ENCODE measurements around the gene GALNT10.

GALNT10 gene

GRCh38 chr5:154179846-154180710 is 10.5 kb upstream of the GALNT10 start:
- peak; percentile 40 to 76 (median 57) for DNase-seq

- no peak for DNase-seq
Measured at GRCh38 chr5:154181161-154181560, 9.4 kb upstream of the GALNT10 start.

GRCh38 chr5:154189256-154189818 is 1.2 kb upstream of the GALNT10 start:
- no peak for DNase-seq

GRCh38 chr5:154189819-154190594 is 526 bp upstream of the GALNT10 start:
- DNase-seq = peak; percentile 69 to 78 (median 71)

GRCh38 chr5:154191467-154192261 is 1.1 kb downstream of the GALNT10 start:
- DNase-seq = no peak

GRCh38 chr5:154193283-154193682 is 2.8 kb downstream of the GALNT10 start:
- no peak for DNase-seq

- DNase-seq = no peak
Measured at GRCh38 chr5:154193701-154194121, 3.2 kb downstream of the GALNT10 start.

GRCh38 chr5:154194345-154195329 is 4.1 kb downstream of the GALNT10 start:
- peak in 1 of 3 experiments; percentile 7 for DNase-seq

- DNase-seq = no peak
Measured at GRCh38 chr5:154196281-154196680, 5.7 kb downstream of the GALNT10 start.

GRCh38 chr5:154196955-154197652 is 6.6 kb downstream of the GALNT10 start:
- DNase-seq = peak in 2 of 3 experiments; percentile 15 to 17

GRCh38 chr5:154197801-154198491 is 7.4 kb downstream of the GALNT10 start:
- peak; percentile 12 to 93 (median 30) for DNase-seq

GRCh38 chr5:154198611-154199230 is 8.2 kb downstream of the GALNT10 start:
- DNase-seq = peak in 1 of 3 experiments; percentile 2

GRCh38 chr5:154199263-154199662 is 8.7 kb downstream of the GALNT10 start:
- no peak for DNase-seq

GRCh38 chr5:154199671-154200220 is 9.2 kb downstream of the GALNT10 start:
- DNase-seq = no peak

- no peak for DNase-seq
Measured at GRCh38 chr5:154200221-154200620, 9.7 kb downstream of the GALNT10 start.

- DNase-seq = no peak
Measured at GRCh38 chr5:154201108-154201769, 10.7 kb downstream of the GALNT10 start.

- peak in 1 of 3 experiments; percentile 3 for DNase-seq
Measured at GRCh38 chr5:154202379-154203260, 12.1 kb downstream of the GALNT10 start.
